Measurements from ENCODE around the gene HDAC4. TPM values are rescaled to one million over a fixed set of nuclear protein-coding genes. Genes with fewer than 3 reads are reported as not detected.

Gene HDAC4
- total and polyA plus RNA-seq, 2 of the 8 experiments (the other 6 are each of a cell fraction or from before 2014, with no cell fraction given) = 15.4 to 31.5 TPM

GRCh38 chr2:239136762-239137161, 264.1 kb downstream of the HDAC4 start:
- POLR2A ChIA-PET (ENCODE audit: partially characterized antibody) = no interaction called here
- Histone ChIP-seq H3K4ac (replicated peaks; ENCODE audit: insufficient read length, low read depth, low read length) (no peak overlapping the region), H2AFZ (ENCODE audit: low read length) (no peak overlapping the region), H3K4me2 (ENCODE audit: insufficient read depth in 1 of 2, low read depth in 2 of 2, low read length in 2 of 2) (no peak overlapping the region), H3K23me2 (ENCODE audit: low read depth, low read length) (no peaks in the 10 kb centered on the region), H2BK12ac (ENCODE audit: low read depth, low read length) (no peak overlapping the region), H3K27me3 (replicated peaks in 1 of 4; ENCODE audit: control insufficient read depth in 3 of 4, extremely low read depth in 1 of 4, insufficient read depth in 3 of 4, low read length in 3 of 4) (no peaks in the 10 kb centered on the region), H3K18ac (ENCODE audit: extremely low read depth, low read length) (no peak overlapping the region), H3K23ac (ENCODE audit: insufficient read length) (no peak overlapping the region), H3K9me3 (ENCODE audit: insufficient read depth in 2 of 2, low read depth in 1 of 2, low read length in 1 of 2) (no peaks in the 10 kb centered on the region; a peak in 1 of 4 replicates), H3K9ac (replicated peaks in 1 of 4; ENCODE audit: extremely low read depth in 1 of 4, low read depth in 3 of 4, low read length in 3 of 4) (no peak overlapping the region), H2BK5ac (ENCODE audit: low read depth, low read length) (no peak overlapping the region), H3K14ac (ENCODE audit: insufficient read length) (no peak overlapping the region), H2AK5ac (ENCODE audit: low read depth, low read length) (no peak overlapping the region), H4K20me1 (replicated peaks in 1 of 2; ENCODE audit: control insufficient read depth in 1 of 2, insufficient read depth in 2 of 2, low read length in 2 of 2) (peaks cover 3 to 7% of the 10 kb centered on the region in 2 experiments), H2BK120ac (replicated peaks; ENCODE audit: low read depth, low read length) (no peak overlapping the region), H3K36me3 (ENCODE audit: control insufficient read depth in 2 of 4, insufficient read depth in 4 of 4, low read length in 3 of 4) (peaks cover 2 to 14% (median 8%) of the 10 kb centered on the region in 4 experiments; a peak in 6 of 8 replicates), H3K4me3 (ENCODE audit: extremely low read depth in 1 of 4, insufficient read depth in 2 of 4, low read depth in 3 of 4, low read length in 4 of 4) (no peak overlapping the region), H3K56ac (replicated peaks; ENCODE audit: insufficient read length, low read depth, low read length) (no peak overlapping the region), H3K79me2 (ENCODE audit: control insufficient read depth in 1 of 2, insufficient read depth in 2 of 2, low read length in 2 of 2) (no peaks in the 10 kb centered on the region), H3K4me1 (replicated peaks in 1 of 4; ENCODE audit: control insufficient read depth in 3 of 4, insufficient read depth in 4 of 4, low read length in 3 of 4) (no peaks in the 10 kb centered on the region), H2BK20ac (ENCODE audit: low read length) (no peak overlapping the region), H3K79me1 (ENCODE audit: low read depth, low read length) (no peaks in the 10 kb centered on the region), H4K8ac (ENCODE audit: extremely low read depth, insufficient read depth, low read length) (no peak overlapping the region), H4K91ac (replicated peaks; ENCODE audit: insufficient read length, low read length) (no peak overlapping the region), H2BK15ac (ENCODE audit: low read length) (no peak overlapping the region), H3K27ac (ENCODE audit: low read depth, low read length) (no peak overlapping the region), H4K5ac (ENCODE audit: insufficient read length, low read depth, low read length) (no peak overlapping the region)
- CTCF ChIA-PET (ENCODE audit: partially characterized antibody) = no interaction called here
- DNase-seq (ENCODE audit: low read depth in 1 of 2, low spot score in 2 of 2) = no peak
- no peak for TF ChIP-seq POU5F1 (IDR thresholded peaks at IDR 0.05; ENCODE audit: low read depth, low read length)
- no peak for TF ChIP-seq SUZ12 (IDR thresholded peaks at IDR 0.05; ENCODE audit: low read length)
- TF ChIP-seq USF2 (IDR thresholded peaks at IDR 0.05; ENCODE audit: low read length) = no peak
- no peak for TF ChIP-seq SP2 (IDR thresholded peaks at IDR 0.05; ENCODE audit: low read length)
- TF ChIP-seq CEBPB (IDR thresholded peaks at IDR 0.05; ENCODE audit: low read depth, low read length) = no peak
- TF ChIP-seq SP1 (IDR thresholded peaks at IDR 0.05; ENCODE audit: low read depth, low read length) = no peak
- 93% methylated on average over 6 of the region's 6 CpGs; no CpG with 5 or more reads in 1 of the 2 experiments for WGBS, 2 experiments (ENCODE audit: extremely low coverage in 1 of 2, insufficient coverage in 1 of 2, insufficient read length in 1 of 2, insufficient replicate concordance in 2 of 2, low coverage in 1 of 2, low lambda C conversion rate in 2 of 2, missing lambda C conversion rate in 1 of 2)
- no peak for FAIRE-seq

All from H1 (cell line).